A673 (cell line): Measurements from ENCODE around the gene YAF2. TPM values are rescaled to one million over a fixed set of nuclear protein-coding genes. Genes with fewer than 3 reads are reported as not detected.

Source experiments
- BruUV-seq: library from RNA; stranded (reverse); fragments of 400-500 nt; replicated peaks from 2 replicates; lab custom pipeline; 2021; lab: Mats Ljungman, UMichigan
- CTCF ChIA-PET: fragments of 300-600 bp; sonication (Branson Sonifier 250); formaldehyde crosslinking; loops from one replicate; lab custom pipeline; 2022; ENCODE audit warnings: antibody characterized with exemption; lab: Charles Lee
- POLR2A ChIA-PET: fragments of 300-600 bp; sonication (Branson Sonifier 250); formaldehyde crosslinking; loops from one replicate; lab custom pipeline; 2022; ENCODE audit warnings: antibody characterized with exemption; ENCODE audit not compliant: low non-redundant PET; lab: Charles Lee
- DNase-seq: peaks from one replicate; pipeline ENCODE4 v3.0.0-alpha.2; 2015; ENCODE audit warnings: low spot score
- H3K27ac ChIP-seq: fragments of 200-600 bp; sonication (generic); 2 replicates; pipeline ENCODE4 v1.5.1; 2016; ENCODE audit warnings: mixed run types, low read depth, mild to moderate bottlenecking, mixed read lengths, antibody characterized with exemption, low read length; ENCODE audit not compliant: poor library complexity, severe bottlenecking
- H3K27me3 ChIP-seq: fragments of 200-600 bp; sonication (generic); replicated peaks from 2 replicates; pipeline ENCODE4 v1.6.1; 2017; ENCODE audit warnings: mixed run types, low read depth, mild to moderate bottlenecking, mixed read lengths, antibody characterized with exemption, low read length; ENCODE audit not compliant: insufficient read depth, poor library complexity
- H3K36me3 ChIP-seq: fragments of 200-600 bp; sonication (generic); 2 replicates; pipeline ENCODE4 v1.6.1; 2016; ENCODE audit warnings: mixed run types, mild to moderate bottlenecking, mixed read lengths, antibody characterized with exemption, low read length; ENCODE audit not compliant: insufficient read depth, poor library complexity, severe bottlenecking
- H3K4me1 ChIP-seq: fragments of 200-600 bp; sonication (generic); 2 replicates; pipeline ENCODE4 v1.6.1; 2017; ENCODE audit warnings: mixed run types, mild to moderate bottlenecking, mixed read lengths, antibody characterized with exemption, low read length; ENCODE audit not compliant: insufficient read depth, poor library complexity, severe bottlenecking
- H3K4me3 ChIP-seq: fragments of 200-600 bp; sonication (generic); 2 replicates; pipeline ENCODE4 v1.5.1; 2016; ENCODE audit warnings: low read depth, mixed run types, mild to moderate bottlenecking, mixed read lengths, low read length; ENCODE audit not compliant: poor library complexity, severe bottlenecking
- H3K9me3 ChIP-seq: fragments of 200-600 bp; sonication (generic); 2 replicates; pipeline ENCODE4 v1.6.1; 2016; ENCODE audit warnings: mixed run types, low read depth, mild to moderate bottlenecking, mixed read lengths, antibody characterized with exemption, low read length; ENCODE audit not compliant: poor library complexity, severe bottlenecking
- EZH2 ChIP-seq: fragments of 200-600 bp; sonication (generic); IDR thresholded peaks from 2 replicates; pipeline ENCODE4 v1.6.1; 2017; ENCODE audit warnings: borderline replicate concordance, low read depth, mild to moderate bottlenecking, mixed read lengths, antibody characterized with exemption, low read length; ENCODE audit not compliant: poor library complexity, severe bottlenecking
- intact Hi-C: fragments of 100-400 bp; cut with micrococcal nuclease; formaldehyde crosslinking; loops from one replicate; pipeline ENCODE4 v1.10.0; 2022; ENCODE audit not compliant: unreplicated experiment
- total RNA-seq: library from RNA; stranded (reverse); gene quantifications from 2 replicates; pipeline ENCODE4 v1.2.3, GENCODE V29; 2021
- TF ChIP-seq, protein P1 (sequence below): fragments of 300-800, 200-600 bp; sonication (generic); conservative IDR thresholded peaks from 2 replicates; pipeline ENCODE4 v1.5.1; 2017; ENCODE audit warnings: low read depth, mild to moderate bottlenecking, antibody characterized with exemption, low read length, moderate library complexity, mixed read lengths

Gene YAF2
- total RNA-seq, 1 experiment from 2014 or later, result 32.9 TPM

DNA sequence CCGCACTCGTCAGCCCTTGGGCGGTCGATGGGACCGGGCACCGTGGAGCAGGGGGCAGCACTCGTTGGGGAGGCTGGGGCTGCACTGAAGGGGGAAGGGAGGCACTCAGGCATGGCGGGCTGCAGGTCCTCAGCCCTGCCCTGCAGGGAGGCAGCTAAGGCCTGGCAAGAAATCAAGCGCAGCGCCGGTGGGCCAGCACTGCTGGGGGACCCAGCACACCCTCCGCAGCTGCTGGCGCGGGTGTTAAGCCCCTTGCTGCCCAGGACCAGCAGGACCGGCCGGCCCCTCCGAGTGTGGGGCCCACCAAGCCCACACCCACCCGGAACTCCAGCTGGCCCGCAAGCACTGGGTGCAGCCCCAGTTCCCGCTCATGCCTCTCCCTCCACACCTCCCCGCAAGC is 35.7 kb upstream of the YAF2 start:
- no peak for DNase-seq
- intact Hi-C loops, result no loop called here
- H3K4me3 ChIP-seq, result no peak overlapping the region
- ChIA-PET POLR2A (no interaction called here), CTCF (no interaction called here)
- H3K9me3 ChIP-seq, result no peaks in the 10 kb centered on the region
- no peak overlapping the region for H3K27ac ChIP-seq
- H3K27me3 ChIP-seq, result no peaks in the 10 kb centered on the region
- no peak for TF ChIP-seq EZH2
- TF ChIP-seq, protein P1, sequence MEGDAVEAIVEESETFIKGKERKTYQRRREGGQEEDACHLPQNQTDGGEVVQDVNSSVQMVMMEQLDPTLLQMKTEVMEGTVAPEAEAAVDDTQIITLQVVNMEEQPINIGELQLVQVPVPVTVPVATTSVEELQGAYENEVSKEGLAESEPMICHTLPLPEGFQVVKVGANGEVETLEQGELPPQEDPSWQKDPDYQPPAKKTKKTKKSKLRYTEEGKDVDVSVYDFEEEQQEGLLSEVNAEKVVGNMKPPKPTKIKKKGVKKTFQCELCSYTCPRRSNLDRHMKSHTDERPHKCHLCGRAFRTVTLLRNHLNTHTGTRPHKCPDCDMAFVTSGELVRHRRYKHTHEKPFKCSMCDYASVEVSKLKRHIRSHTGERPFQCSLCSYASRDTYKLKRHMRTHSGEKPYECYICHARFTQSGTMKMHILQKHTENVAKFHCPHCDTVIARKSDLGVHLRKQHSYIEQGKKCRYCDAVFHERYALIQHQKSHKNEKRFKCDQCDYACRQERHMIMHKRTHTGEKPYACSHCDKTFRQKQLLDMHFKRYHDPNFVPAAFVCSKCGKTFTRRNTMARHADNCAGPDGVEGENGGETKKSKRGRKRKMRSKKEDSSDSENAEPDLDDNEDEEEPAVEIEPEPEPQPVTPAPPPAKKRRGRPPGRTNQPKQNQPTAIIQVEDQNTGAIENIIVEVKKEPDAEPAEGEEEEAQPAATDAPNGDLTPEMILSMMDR, result no peak
- H3K4me1 ChIP-seq, result peaks cover 13% of the 10 kb centered on the region
- no peaks in the 10 kb centered on the region for H3K36me3 ChIP-seq
- no TSS peak for BruUV-seq

DNA sequence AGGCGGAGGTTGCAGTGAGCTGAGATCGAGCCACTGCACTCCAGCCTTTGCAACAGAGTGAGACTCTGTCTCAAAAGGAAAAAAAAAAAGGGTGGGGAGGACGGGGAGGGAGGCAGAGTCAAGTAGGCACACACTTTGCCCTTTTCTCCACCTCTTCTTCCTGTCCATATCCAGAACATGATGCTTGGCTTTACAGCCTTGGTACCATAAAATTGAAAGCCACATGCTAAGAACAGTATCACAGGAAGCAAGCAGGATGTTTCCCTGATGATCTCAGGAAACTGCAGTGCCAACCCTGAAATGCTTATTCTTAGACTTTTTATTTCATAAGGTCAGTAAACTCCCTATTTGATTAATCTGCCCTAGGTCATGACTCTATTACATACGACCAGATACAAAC is 32.5 kb upstream of the YAF2 start:
- H3K4me3 ChIP-seq, result no peak overlapping the region
- no peaks in the 10 kb centered on the region for H3K27me3 ChIP-seq
- no peaks in the 10 kb centered on the region for H3K36me3 ChIP-seq
- ChIA-PET CTCF (no interaction called here), POLR2A (no interaction called here)
- BruUV-seq, result no TSS peak
- H3K4me1 ChIP-seq, result no peaks in the 10 kb centered on the region
- TF ChIP-seq, protein P1, result no peak
- TF ChIP-seq EZH2, result no peak
- no peaks in the 10 kb centered on the region for H3K9me3 ChIP-seq
- H3K27ac ChIP-seq, result no peak overlapping the region
- intact Hi-C loops, result no loop called here
- no peak for DNase-seq

DNA sequence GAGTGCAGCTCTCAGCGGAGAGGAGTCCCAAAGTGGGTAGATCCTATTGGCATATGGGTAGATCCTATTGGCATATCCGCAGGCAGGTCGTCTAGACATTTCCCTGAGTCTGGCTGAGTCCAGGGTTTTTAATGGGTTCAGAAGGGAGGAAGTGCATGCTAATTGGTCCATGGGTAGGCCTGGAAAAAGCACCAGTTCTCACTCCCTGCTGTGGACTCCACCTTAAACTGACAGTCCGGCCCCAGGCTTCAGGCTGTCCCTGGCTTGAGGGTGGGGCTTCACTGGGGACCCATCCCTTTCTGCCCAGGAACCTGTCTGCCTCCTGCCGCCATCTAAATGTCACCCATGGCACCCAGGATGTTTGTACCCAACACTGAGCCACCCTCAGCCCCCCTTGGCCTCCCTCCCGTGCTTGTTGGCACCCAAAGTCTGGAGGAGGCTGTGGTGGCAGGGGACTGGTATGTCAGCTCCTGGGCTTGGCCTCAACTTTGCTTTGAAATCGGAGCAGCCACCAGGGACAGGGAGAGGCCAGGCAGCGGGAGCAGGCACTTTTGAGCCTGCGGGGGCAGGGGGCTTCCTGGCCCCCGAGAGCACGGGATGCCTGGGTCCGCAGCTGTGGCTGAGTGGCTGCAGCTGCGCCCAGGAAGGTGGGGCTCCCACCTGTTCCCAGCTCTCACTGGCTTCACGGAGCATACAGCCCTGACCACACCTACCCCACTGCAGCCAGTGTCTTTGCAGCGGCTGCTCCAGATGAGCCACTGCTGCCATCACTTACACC is 29.6 kb upstream of the YAF2 start:
- Histone ChIP-seq H3K4me1 (no peaks in the 10 kb centered on the region), H3K36me3 (no peaks in the 10 kb centered on the region), H3K27me3 (no peaks in the 10 kb centered on the region), H3K4me3 (no peak overlapping the region), H3K9me3 (no peaks in the 10 kb centered on the region), H3K27ac (no peak overlapping the region)
- BruUV-seq, result no TSS peak
- intact Hi-C loops, result no loop called here
- DNase-seq, result no peak
- POLR2A ChIA-PET, result no interaction called here
- TF ChIP-seq, protein P1, result no peak
- TF ChIP-seq EZH2, result no peak
- CTCF ChIA-PET, result no interaction called here
